GM06990 (cell line): ENCODE measurements around the gene HP1BP3.

Experiments
- DNase-seq: peaks from one replicate; pipeline ENCODE4 v3.0.0-alpha.2; 2011; ENCODE audit not compliant: insufficient read length; ENCODE audit errors: extremely low read depth
- H3K27me3 ChIP-seq: replicated peaks from 2 replicates; pipeline ENCODE4 v1.6.0; 2011; ENCODE audit warnings: low read length; ENCODE audit not compliant: control insufficient read depth, insufficient read depth
- H3K36me3 ChIP-seq: 2 replicates; pipeline ENCODE4 v1.5.1; 2011; ENCODE audit warnings: low read length; ENCODE audit not compliant: control insufficient read depth, insufficient read depth
- H3K4me3 ChIP-seq: replicated peaks from 2 replicates; pipeline ENCODE4 v1.5.1; 2011; ENCODE audit warnings: low read depth, mild to moderate bottlenecking, control low read depth, low read length
- CTCF ChIP-seq: IDR thresholded peaks from 2 replicates; pipeline ENCODE4 v1.5.1; 2011; ENCODE audit warnings: low read length, control low read depth, mild to moderate bottlenecking, inconsistent platforms; ENCODE audit not compliant: insufficient read depth, poor library complexity, severe bottlenecking

The HP1BP3 gene

DNA sequence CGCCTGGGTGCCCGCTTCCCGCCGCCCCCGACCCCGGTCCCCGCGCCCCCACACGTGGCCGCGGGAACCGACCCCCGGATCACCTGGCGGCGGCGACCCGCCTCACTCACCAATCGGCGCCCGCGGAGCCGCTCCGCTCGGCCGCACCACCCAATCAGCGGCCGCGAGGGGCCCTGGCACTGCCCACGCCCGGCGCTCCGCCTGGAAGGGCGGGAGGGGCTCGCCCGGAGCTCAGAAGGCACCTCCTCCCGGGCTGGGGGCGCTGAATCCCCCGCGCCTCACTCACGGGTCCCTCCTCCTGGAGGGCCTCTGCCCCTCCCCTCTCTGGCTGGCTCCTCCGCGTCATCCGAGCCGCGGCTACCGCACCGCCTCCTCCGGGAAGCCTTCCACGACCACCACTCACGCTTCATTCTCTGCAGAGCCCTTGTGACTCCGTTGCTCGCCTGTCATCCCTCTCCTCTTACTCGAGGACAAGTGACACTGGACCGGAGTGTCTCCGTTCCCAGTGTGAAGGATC is 55.0 kb downstream of the HP1BP3 start:
- DNase-seq = peak; percentile 61
- no peak for TF ChIP-seq CTCF
- Histone ChIP-seq H3K36me3 (no peaks in the 10 kb centered on the region), H3K27me3 (peaks cover 3% of the 10 kb centered on the region; the same call in 1 of the 2 replicates), H3K4me3 (peak overlapping the region; percentile 56)

- DNase-seq = no peak
- Histone ChIP-seq H3K4me3 (peak overlapping the region; percentile 56), H3K27me3 (peaks cover 3% of the 10 kb centered on the region; the same call in 1 of the 2 replicates), H3K36me3 (no peaks in the 10 kb centered on the region)
- no peak for TF ChIP-seq CTCF
These were observed 55.8 kb downstream of the HP1BP3 start for GRCh38 chr1:20731057-20731991.

DNA sequence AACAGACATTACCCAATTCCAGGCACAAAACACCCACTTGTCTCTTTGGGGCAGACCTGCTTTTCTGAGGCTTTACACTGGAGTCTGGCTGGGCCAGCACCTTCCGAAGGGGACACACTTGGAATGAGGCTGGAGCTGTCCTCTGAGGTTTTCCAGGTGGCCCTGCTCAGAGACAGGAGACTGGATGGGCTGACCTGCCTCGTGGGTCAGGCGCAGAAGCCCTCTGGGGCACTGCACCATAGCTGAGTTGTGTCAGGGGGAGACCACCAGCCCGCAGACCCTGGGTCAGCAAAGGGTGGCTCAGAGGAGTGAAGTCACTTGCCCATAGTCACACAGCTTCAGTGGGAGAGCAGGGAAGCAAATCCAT is 56.4 kb downstream of the HP1BP3 start:
- Histone ChIP-seq H3K4me3 (no peak overlapping the region), H3K27me3 (peaks cover 3% of the 10 kb centered on the region; the same call in 1 of the 2 replicates), H3K36me3 (no peaks in the 10 kb centered on the region)
- no peak for TF ChIP-seq CTCF
- DNase-seq = no peak

DNA sequence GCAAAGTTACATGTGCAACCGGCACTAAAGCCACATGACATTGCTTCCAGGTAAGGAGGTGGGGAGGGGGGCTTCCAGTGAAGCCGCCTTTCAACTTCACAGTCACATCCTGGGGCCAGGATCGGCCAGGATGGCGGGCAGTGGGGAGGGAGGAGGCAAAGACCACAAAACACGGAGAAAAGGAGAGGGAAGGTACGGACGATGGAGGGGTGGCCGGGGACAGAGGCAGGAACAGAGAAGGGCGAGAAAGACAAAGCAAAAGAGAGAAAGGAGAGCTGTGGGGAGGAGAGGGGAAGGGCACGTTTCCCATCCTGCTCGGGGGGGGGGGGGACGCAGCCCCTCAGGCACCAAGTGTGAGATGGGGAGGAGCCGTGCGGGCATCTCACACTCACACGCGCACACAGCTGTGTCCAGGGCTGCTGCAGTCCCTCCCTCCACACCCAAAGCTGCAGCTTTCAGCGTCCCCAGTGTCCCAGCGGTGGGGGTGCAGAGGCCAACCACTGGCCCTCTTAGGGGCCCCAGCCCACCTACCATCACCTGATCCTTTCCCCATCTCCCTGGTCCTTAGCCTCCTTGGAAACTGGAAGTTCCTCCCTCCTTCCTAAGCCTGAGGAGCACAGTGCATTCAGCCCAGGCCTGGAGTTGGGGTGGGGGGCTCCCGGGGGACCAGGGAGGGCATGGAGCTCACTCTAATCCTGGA is 57.0 kb downstream of the HP1BP3 start:
- Histone ChIP-seq H3K36me3 (no peaks in the 10 kb centered on the region), H3K27me3 (peaks cover 3% of the 10 kb centered on the region; the same call in 1 of the 2 replicates), H3K4me3 (no peak overlapping the region)
- no peak for TF ChIP-seq CTCF
- no peak for DNase-seq

GRCh38 chr1:20729155-20729931 is 57.8 kb downstream of the HP1BP3 start:
- Histone ChIP-seq H3K4me3 (no peak overlapping the region), H3K36me3 (no peaks in the 10 kb centered on the region), H3K27me3 (peaks cover 3% of the 10 kb centered on the region; the same call in 1 of the 2 replicates)
- no peak for DNase-seq
- no peak for TF ChIP-seq CTCF
